Measurements from ENCODE around the gene SYTL2.

The SYTL2 gene

DNA sequence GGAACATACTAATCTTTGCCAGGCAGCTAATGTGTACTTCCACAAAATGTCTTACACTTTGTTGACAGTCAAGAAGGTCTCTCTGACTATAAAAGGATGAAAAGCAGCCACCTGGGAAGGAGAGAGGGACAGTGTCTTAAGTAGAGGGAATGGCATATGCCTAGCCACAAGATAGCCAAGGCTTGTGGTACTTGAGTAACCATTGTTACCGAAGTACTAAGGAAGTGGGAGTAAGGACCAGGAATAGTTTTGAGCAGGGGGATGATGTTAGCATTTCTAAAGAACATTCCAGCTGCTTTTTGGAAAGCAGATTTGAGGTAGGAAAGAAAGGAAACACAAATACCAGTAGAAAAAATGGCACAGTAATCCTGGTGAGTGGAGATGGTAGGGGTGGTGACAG, 159.8 kb downstream of the SYTL2 start:
- DNase-seq (ENCODE audit: low read depth in 2 of 2): no peak

DNA sequence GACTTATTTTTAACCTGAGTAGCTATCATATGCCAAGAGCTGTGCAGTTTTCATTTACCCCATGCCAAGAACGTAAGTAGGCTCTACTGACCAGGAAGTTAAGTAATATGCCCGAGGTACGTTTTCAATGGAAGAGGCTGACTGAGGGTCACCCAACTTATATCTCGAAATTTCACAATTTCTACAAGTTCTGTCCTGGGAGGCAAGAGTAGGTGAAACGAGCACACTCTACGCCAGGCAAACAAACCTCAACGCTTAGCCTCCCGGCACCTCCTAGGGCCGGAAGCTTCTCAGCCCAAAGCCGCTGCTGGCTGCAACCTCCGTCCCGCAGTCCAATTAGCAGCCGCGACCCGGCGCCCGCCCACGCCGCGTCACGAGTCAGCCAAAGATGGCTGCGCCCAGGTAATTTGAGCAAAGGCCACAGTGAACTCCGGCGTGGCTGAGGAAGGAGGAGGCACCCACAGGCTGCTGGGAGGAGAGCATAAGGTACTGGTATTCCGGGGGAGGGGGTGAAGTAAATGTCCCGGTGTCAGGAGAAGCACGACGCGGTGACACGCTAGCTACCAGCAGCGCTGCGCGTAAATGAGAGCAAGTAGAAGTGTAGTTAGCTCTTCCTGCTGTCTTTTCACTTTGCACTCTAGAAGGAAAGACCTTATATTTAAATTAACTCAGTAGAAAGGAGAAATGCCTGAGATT, 163.2 kb downstream of the SYTL2 start, which contains the start of gene TMEM126A:
TMEM126A (plus strand) TSS at position 364 of the 696 bp plus-strand sequence. CDS start 2,289 bp downstream, outside the sequence.
- peak; percentile 84 to 85 for DNase-seq (ENCODE audit: low read depth in 2 of 2)

DNA sequence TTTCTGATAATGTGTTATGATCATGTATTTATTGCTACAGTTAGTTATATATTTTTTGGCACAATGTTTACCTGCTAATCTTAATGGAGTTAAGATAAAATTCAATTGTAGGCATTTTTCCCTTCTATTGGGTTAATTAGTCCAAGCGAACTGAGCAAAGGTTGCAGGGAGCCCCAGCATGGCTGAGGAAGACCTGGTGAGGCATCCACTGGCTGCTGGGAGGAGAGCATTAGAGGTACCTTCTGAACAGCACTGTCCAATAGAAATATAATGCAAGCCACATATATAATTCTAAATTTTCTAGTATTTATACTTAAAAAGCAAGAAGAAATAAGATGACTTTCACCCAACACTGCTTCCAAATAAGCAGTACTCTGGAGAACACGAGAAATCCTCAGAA, 163.9 kb downstream of the SYTL2 start:
- no peak for DNase-seq (ENCODE audit: low read depth in 2 of 2)

Measured in stimulated activated CD8-positive, alpha-beta memory T cell treated with anti-CD3 and anti-CD28 coated beads, Interleukin-7, amount 100 ng/mL, for 4 hours (primary cell).